Mesenchymal stem cell (in vitro differentiated cells and primary cell): Measurements from ENCODE around the gene CYP46A1.

Source experiments
- DNase-seq: peaks from one replicate; pipeline ENCODE4 v3.0.0-alpha.2; 2013
- H2AFZ ChIP-seq: one replicate; pipeline ENCODE4 v1.6.1; 2013; ENCODE audit warnings: low read depth, mild to moderate bottlenecking, control low read depth, inconsistent platforms, low read length, moderate library complexity
- H2AK5ac ChIP-seq: 2 replicates; pipeline ENCODE4 v1.6.1; 2013; ENCODE audit warnings: low read length, moderate library complexity, mild to moderate bottlenecking, inconsistent platforms; ENCODE audit not compliant: severe bottlenecking
- H2BK120ac ChIP-seq: one replicate; pipeline ENCODE4 v1.6.1; 2013; ENCODE audit warnings: low read depth, mild to moderate bottlenecking, inconsistent platforms, low read length, moderate library complexity
- H2BK12ac ChIP-seq, 2 experiments: one replicate each; pipeline ENCODE4 v1.6.1; 2013; ENCODE audit warnings: inconsistent platforms in 2 of 2, low read length in 2 of 2, mild to moderate bottlenecking in 2 of 2, moderate library complexity in 2 of 2, control low read depth in 1 of 2
- H2BK15ac ChIP-seq: one replicate; pipeline ENCODE4 v1.6.1; 2013; ENCODE audit warnings: mild to moderate bottlenecking, low read depth, inconsistent platforms; ENCODE audit not compliant: poor library complexity, severe bottlenecking
- H2BK5ac ChIP-seq: 2 replicates; pipeline ENCODE4 v1.6.1; 2013; ENCODE audit warnings: low read depth, mild to moderate bottlenecking, low read length, control low read depth, inconsistent platforms; ENCODE audit not compliant: poor library complexity, severe bottlenecking
- H3K14ac ChIP-seq, 2 experiments: one replicate each; pipeline ENCODE4 v1.6.1; 2013; ENCODE audit warnings: inconsistent platforms in 2 of 2, low read length in 2 of 2, control low read depth in 1 of 2, mild to moderate bottlenecking in 1 of 2, moderate library complexity in 1 of 2
- H3K18ac ChIP-seq, 2 experiments: one replicate each; pipeline ENCODE4 v1.6.1; 2013; ENCODE audit warnings: inconsistent platforms in 2 of 2, low read length in 2 of 2, control low read depth in 1 of 2, low read depth in 1 of 2, mild to moderate bottlenecking in 1 of 2
- H3K23ac ChIP-seq, 2 experiments: one replicate each; pipeline ENCODE4 v1.6.1; 2013; ENCODE audit warnings: inconsistent platforms in 2 of 2, low read length in 2 of 2, mild to moderate bottlenecking in 2 of 2, moderate library complexity in 2 of 2, control low read depth in 1 of 2
- H3K27ac ChIP-seq: 2 replicates; pipeline ENCODE4 v1.5.1; 2013; ENCODE audit warnings: mild to moderate bottlenecking, moderate library complexity, low read length, control low read depth, inconsistent platforms; ENCODE audit not compliant: poor library complexity, severe bottlenecking
- H3K27me3 ChIP-seq, 2 experiments: 2 replicates each; pipeline versions ENCODE4 v1.6.1 to v1.7.0; 2013; ENCODE audit warnings: low read length in 2 of 2, mild to moderate bottlenecking in 2 of 2, moderate library complexity in 2 of 2, control low read depth in 1 of 2, inconsistent platforms in 1 of 2; ENCODE audit not compliant: control insufficient read depth in 1 of 2, insufficient read depth in 1 of 2
- H3K36me3 ChIP-seq, 2 experiments: 2 replicates each; pipeline versions ENCODE4 v1.6.1 to v1.7.0; 2013; ENCODE audit warnings: low read length in 2 of 2, control low read depth in 1 of 2, inconsistent platforms in 1 of 2, low read depth in 1 of 2, mild to moderate bottlenecking in 1 of 2; ENCODE audit not compliant: insufficient read depth in 2 of 2, control insufficient read depth in 1 of 2
- H3K4ac ChIP-seq, 2 experiments: one replicate each; pipeline ENCODE4 v1.6.1; 2013; ENCODE audit warnings: inconsistent platforms in 2 of 2, low read length in 2 of 2, mild to moderate bottlenecking in 2 of 2, moderate library complexity in 2 of 2, control low read depth in 1 of 2, low read depth in 1 of 2
- H3K4me1 ChIP-seq: 2 replicates; pipeline ENCODE4 v1.6.1; 2013; ENCODE audit warnings: low read depth, low read length, control low read depth; ENCODE audit not compliant: control insufficient read depth, insufficient read depth
- H3K4me2 ChIP-seq: 2 replicates; pipeline ENCODE4 v1.6.1; 2013; ENCODE audit warnings: low read length, mild to moderate bottlenecking, inconsistent platforms; ENCODE audit not compliant: poor library complexity, severe bottlenecking
- H3K4me3 ChIP-seq, 2 experiments: 2 replicates each; pipeline versions ENCODE4 v1.5.1 to v1.7.0; 2013; ENCODE audit warnings: low read length in 2 of 2, mild to moderate bottlenecking in 2 of 2, control low read depth in 1 of 2, low read depth in 1 of 2; ENCODE audit not compliant: insufficient read depth in 1 of 2
- H3K79me1 ChIP-seq: replicated peaks from 2 replicates; pipeline ENCODE4 v1.6.1; 2013; ENCODE audit warnings: mild to moderate bottlenecking, control low read depth, low read length, inconsistent platforms; ENCODE audit not compliant: poor library complexity, severe bottlenecking
- H3K9ac ChIP-seq: 2 replicates; pipeline ENCODE4 v1.7.0; 2013; ENCODE audit warnings: mild to moderate bottlenecking, low read length, moderate library complexity
- H3K9me3 ChIP-seq: 2 replicates; pipeline ENCODE4 v1.7.0; 2013; ENCODE audit warnings: mild to moderate bottlenecking, low read length; ENCODE audit not compliant: control insufficient read depth
- H4K8ac ChIP-seq: one replicate; pipeline ENCODE4 v1.6.1; 2013; ENCODE audit warnings: inconsistent platforms, mild to moderate bottlenecking, low read length, moderate library complexity
- H4K91ac ChIP-seq: one replicate; pipeline ENCODE4 v1.6.1; 2013; ENCODE audit warnings: mild to moderate bottlenecking, low read length, inconsistent platforms
- WGBS: methylation state at CpG from one replicate; pipeline ENCODE4 v1.1.7; 2013; ENCODE audit warnings: mixed read lengths; 5-methylcytosine and 5-hydroxymethylcytosine counted together

Gene CYP46A1

DNA sequence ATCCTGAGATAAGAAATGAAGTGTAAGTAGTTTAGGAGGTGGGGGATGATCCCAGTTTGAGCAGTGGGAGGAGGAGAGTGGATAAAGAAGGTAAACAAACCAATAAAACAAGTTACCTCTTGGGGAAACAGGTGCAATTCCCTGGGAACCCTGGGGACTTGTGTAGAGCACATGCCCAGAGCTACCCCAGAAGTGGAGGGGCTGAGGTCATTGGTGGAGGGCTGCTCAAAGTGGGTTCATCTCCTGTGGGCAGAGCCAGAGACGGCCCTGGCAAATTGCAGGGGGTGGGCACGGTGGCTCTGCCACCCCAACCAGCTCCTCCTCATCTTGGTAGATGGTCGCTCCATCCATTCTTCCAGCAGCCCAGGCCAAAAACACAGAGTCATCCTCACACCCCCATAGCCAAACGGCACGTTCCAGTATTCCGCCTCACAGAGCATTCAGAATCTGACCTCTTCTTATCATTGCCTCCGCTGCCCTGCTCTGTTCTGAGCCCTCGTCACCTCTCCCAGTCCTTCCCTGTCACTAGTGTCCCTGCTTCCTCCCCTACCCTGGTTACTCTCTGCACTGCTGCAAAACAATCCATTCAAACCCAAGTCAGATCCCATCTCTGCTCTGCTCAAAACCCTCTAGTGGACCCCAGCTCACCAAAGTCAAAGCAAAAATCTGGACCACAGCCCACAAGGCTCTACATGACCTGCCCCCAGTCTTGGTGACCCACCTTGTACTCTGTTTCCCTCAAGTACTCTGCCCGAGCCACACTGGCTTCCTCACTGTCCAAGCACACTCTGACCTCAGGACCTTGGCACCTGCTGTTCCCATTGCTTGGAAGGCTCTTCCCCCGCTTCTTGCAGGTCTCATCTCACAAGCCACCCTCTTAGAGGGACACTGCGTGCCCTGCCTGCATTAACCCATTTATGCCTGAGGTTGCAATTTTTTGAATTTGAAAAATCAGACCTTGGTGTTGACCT lies 5.5 kb downstream of the CYP46A1 start:
- H2AK5ac ChIP-seq = no peak overlapping the region
- WGBS = 84% methylated on average over 11 of the region's 11 CpGs

GRCh38 chr14:99690636-99691035 lies 6.5 kb downstream of the CYP46A1 start:
- Histone ChIP-seq H3K23ac (no peak overlapping the region), H3K4ac (no peak overlapping the region), H3K14ac (no peak overlapping the region), H2AK5ac (no peak overlapping the region), H3K36me3 (no peaks in the 10 kb centered on the region), H2BK15ac (no peak overlapping the region), H3K4me2 (no peak overlapping the region), H3K79me1 (no peaks in the 10 kb centered on the region), H3K4me1 (peaks cover 4% of the 10 kb centered on the region), H3K27me3 (peaks cover 48 to 54% of the 10 kb centered on the region in 2 experiments), H4K91ac (no peak overlapping the region), H2BK5ac (no peak overlapping the region), H3K9me3 (no peaks in the 10 kb centered on the region), H2BK12ac (no peak overlapping the region), H4K8ac (no peak overlapping the region), H3K4me3 (no peak overlapping the region), H3K9ac (no peak overlapping the region), H2AFZ (no peak overlapping the region), H2BK120ac (no peak overlapping the region), H3K27ac (no peak overlapping the region), H3K18ac (no peak overlapping the region)
- DNase-seq = no peak
- 87% methylated on average over 4 of the region's 5 CpGs for WGBS

More for the DNA sequence above, 5.5 kb downstream of the CYP46A1 start:
- no peaks in the 10 kb centered on the region for H3K9me3 ChIP-seq
- no peak overlapping the region for H3K27ac ChIP-seq
- H3K4ac ChIP-seq = no peak overlapping the region
- H3K9ac ChIP-seq = no peak overlapping the region
- no peak overlapping the region for H4K8ac ChIP-seq
- no peak for DNase-seq
- H2BK15ac ChIP-seq = no peak overlapping the region
- H3K18ac ChIP-seq = no peak overlapping the region
- peaks cover 58 to 61% of the 10 kb centered on the region in 2 experiments for H3K27me3 ChIP-seq
- H2BK12ac ChIP-seq = no peak overlapping the region
- H3K14ac ChIP-seq = no peak overlapping the region
- H3K4me2 ChIP-seq = no peak overlapping the region
- no peaks in the 10 kb centered on the region for H3K36me3 ChIP-seq
- H4K91ac ChIP-seq = no peak overlapping the region
- no peak overlapping the region for H2AFZ ChIP-seq
- no peak overlapping the region for H3K23ac ChIP-seq
- peaks cover 7% of the 10 kb centered on the region for H3K4me1 ChIP-seq
- no peak overlapping the region for H2BK5ac ChIP-seq
- H3K4me3 ChIP-seq = no peak overlapping the region
- H2BK120ac ChIP-seq = no peak overlapping the region
- H3K79me1 ChIP-seq = no peaks in the 10 kb centered on the region

DNA sequence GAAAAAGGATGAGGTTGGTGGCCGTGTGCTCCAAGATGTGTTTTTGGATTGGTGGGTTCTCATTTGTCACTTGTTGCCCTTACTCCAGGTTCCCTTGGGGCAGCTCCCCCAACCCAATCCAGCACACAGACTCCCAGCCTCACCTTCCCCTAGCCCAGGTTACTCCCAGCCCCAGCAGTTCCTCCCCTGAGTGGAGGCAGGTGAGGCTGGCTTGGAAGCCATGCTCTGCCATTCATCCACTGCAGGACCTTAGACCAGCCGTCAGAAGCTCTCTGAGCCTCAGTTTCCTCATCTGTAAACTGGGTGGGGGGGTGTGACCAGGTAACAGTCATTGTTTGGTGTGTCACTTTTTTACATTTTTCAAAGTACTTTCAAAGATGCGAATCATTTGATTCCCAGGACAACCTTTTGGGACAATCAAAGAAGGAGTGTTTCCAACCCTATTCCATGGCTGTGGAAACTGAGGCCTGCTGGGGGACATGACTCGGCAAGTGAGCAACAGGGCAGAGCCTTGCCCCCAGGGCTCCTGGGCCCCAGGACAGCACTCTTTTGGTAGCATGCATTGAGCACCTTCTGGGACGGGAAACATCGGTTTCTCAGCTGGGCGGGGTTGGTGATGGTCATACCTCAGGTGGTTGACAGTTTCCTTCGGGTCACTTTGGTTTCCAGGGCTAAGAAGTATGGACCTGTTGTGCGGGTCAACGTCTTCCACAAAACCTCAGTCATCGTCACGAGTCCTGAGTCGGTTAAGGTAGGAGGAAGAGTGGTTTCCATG lies 7.2 kb downstream of the CYP46A1 start:
- Histone ChIP-seq H3K4me1 (peaks cover 4% of the 10 kb centered on the region), H3K27me3 (peaks cover 44 to 47% of the 10 kb centered on the region in 2 experiments), H3K23ac (no peak overlapping the region), H2BK12ac (no peak overlapping the region), H2BK15ac (no peak overlapping the region), H3K4me3 (no peak overlapping the region), H2AFZ (no peak overlapping the region), H4K91ac (no peak overlapping the region), H4K8ac (no peak overlapping the region), H3K4ac (no peak overlapping the region), H3K36me3 (no peaks in the 10 kb centered on the region), H2AK5ac (no peak overlapping the region), H3K14ac (no peak overlapping the region), H3K79me1 (no peaks in the 10 kb centered on the region), H2BK120ac (no peak overlapping the region), H3K4me2 (no peak overlapping the region), H3K18ac (no peak overlapping the region), H3K27ac (no peak overlapping the region), H3K9ac (no peak overlapping the region), H2BK5ac (no peak overlapping the region), H3K9me3 (no peaks in the 10 kb centered on the region)
- WGBS = 91% methylated on average over 11 of the region's 13 CpGs
- no peak for DNase-seq

DNA sequence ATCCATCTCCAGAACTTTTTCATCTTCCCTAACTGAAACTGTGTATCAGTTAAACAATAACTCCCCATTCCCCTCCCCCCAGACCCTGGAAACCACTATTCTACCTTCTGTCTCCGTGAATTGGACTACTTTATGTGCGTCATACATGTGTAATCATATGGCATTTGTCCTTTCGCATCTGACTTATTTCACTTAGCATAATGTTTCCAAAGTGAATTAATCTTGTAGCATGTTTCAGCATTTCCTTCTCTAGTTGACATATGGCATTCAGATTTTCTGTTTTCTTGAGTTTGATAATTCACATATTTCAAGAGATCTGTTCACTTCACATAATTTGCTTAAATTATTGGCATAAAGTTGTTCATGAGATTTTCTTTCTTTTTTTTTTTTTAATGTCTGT lies 9.8 kb downstream of the CYP46A1 start:
- H3K36me3 ChIP-seq = no peaks in the 10 kb centered on the region
- H3K4me1 ChIP-seq = peaks cover 4% of the 10 kb centered on the region
- no peaks in the 10 kb centered on the region for H3K79me1 ChIP-seq
- H2BK5ac ChIP-seq = no peak overlapping the region
- H3K9ac ChIP-seq = no peak overlapping the region
- no peak overlapping the region for H2AK5ac ChIP-seq
- H3K4ac ChIP-seq = no peak overlapping the region
- H3K4me3 ChIP-seq = no peak overlapping the region
- H3K4me2 ChIP-seq = no peak overlapping the region
- H4K91ac ChIP-seq = no peak overlapping the region
- H3K27ac ChIP-seq = no peak overlapping the region
- no peak overlapping the region for H3K18ac ChIP-seq
- H3K23ac ChIP-seq = no peak overlapping the region
- H3K9me3 ChIP-seq = no peaks in the 10 kb centered on the region
- H3K14ac ChIP-seq = no peak overlapping the region
- no peak overlapping the region for H2BK15ac ChIP-seq
- no peak overlapping the region for H2AFZ ChIP-seq
- 89% methylated on average over 3 of the region's 3 CpGs for WGBS
- no peak for DNase-seq
- H2BK120ac ChIP-seq = no peak overlapping the region
- H4K8ac ChIP-seq = no peak overlapping the region
- peaks cover 30 to 50% of the 10 kb centered on the region in 2 experiments for H3K27me3 ChIP-seq
- H2BK12ac ChIP-seq = no peak overlapping the region
